OCI-LY1 (cell line): ENCODE measurements around the gene ABHD17B.

Experiments used
- EZH2 ChIP-seq: fragments of 200-600 bp; sonication (generic), shearing (Covaris generic); IDR thresholded peaks from 2 replicates; pipeline ENCODE4 v1.8.0; 2017; ENCODE audit warnings: borderline replicate concordance, mixed run types, mild to moderate bottlenecking, antibody characterized with exemption, low read length, moderate library complexity, mixed read lengths
- TF ChIP-seq, protein P1 (sequence below): fragments of 200-600 bp; sonication (generic), shearing (Covaris generic); IDR thresholded peaks from 2 replicates; pipeline ENCODE4 v1.5.1; 2017; ENCODE audit warnings: mild to moderate bottlenecking, antibody characterized with exemption, low read length, moderate library complexity, mixed read lengths

DNA sequence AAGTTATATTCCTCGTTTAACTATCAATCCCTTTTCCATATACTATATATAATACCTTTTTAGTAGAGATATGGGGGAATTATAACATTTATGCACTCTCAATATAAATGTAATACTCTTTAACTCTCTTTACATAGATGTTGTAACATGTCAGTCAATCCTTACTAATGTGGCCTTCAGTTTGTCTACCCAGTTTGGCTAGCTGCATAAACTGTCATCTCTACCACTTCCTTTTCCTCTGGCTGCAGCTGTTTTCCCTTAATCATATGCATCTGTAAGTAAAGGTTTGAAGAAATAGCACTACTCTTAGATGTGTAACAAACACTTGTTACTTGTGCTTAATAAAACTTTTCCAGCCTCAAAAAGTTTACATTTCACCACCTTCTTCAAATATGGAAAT lies 13.4 kb downstream of the ABHD17B start:
- TF ChIP-seq, protein P1, sequence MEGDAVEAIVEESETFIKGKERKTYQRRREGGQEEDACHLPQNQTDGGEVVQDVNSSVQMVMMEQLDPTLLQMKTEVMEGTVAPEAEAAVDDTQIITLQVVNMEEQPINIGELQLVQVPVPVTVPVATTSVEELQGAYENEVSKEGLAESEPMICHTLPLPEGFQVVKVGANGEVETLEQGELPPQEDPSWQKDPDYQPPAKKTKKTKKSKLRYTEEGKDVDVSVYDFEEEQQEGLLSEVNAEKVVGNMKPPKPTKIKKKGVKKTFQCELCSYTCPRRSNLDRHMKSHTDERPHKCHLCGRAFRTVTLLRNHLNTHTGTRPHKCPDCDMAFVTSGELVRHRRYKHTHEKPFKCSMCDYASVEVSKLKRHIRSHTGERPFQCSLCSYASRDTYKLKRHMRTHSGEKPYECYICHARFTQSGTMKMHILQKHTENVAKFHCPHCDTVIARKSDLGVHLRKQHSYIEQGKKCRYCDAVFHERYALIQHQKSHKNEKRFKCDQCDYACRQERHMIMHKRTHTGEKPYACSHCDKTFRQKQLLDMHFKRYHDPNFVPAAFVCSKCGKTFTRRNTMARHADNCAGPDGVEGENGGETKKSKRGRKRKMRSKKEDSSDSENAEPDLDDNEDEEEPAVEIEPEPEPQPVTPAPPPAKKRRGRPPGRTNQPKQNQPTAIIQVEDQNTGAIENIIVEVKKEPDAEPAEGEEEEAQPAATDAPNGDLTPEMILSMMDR = no peak
- TF ChIP-seq EZH2 = no peak
